HG03521 (cell line): ENCODE measurements around the gene SCRN2.

ENCODE experiments used
- ATAC-seq: cut with Tn5 transposase; IDR thresholded peaks from one replicate; pipeline ENCODE4 v1.9.1; 2021; ENCODE audit warnings: mild to moderate bottlenecking, moderate library complexity; ENCODE audit not compliant: unreplicated experiment

The SCRN2 gene

GRCh38 chr17:47808036-47808829, 32.8 kb downstream of the SCRN2 start:
- ATAC-seq: no peak

- ATAC-seq: no peak
Observed at GRCh38 chr17:47807421-47807820, 33.7 kb downstream of the SCRN2 start.

- ATAC-seq: no peak
Observed at GRCh38 chr17:47806913-47807255, 34.2 kb downstream of the SCRN2 start.

- ATAC-seq: no peak
Observed at GRCh38 chr17:47806026-47806912, 34.8 kb downstream of the SCRN2 start.

GRCh38 chr17:47804461-47804860, 36.6 kb downstream of the SCRN2 start:
- no peak for ATAC-seq

- ATAC-seq: no peak
Observed at GRCh38 chr17:47803751-47804150, 37.3 kb downstream of the SCRN2 start.

- no peak for ATAC-seq
Observed at GRCh38 chr17:47803201-47803600, 37.9 kb downstream of the SCRN2 start.

- no peak for ATAC-seq
Observed at GRCh38 chr17:47802341-47803022, 38.6 kb downstream of the SCRN2 start.

GRCh38 chr17:47801906-47802305, 39.2 kb downstream of the SCRN2 start:
- ATAC-seq: no peak

GRCh38 chr17:47801176-47801765, 39.8 kb downstream of the SCRN2 start:
- no peak for ATAC-seq

GRCh38 chr17:47800686-47801085, 40.4 kb downstream of the SCRN2 start:
- no peak for ATAC-seq

- no peak for ATAC-seq
Observed at GRCh38 chr17:47797797-47798196, 43.3 kb downstream of the SCRN2 start.

GRCh38 chr17:47792979-47793378, 48.1 kb downstream of the SCRN2 start:
- ATAC-seq: no peak

GRCh38 chr17:47792457-47792856, 48.6 kb downstream of the SCRN2 start:
- no peak for ATAC-seq

- ATAC-seq: no peak
Observed at GRCh38 chr17:47791025-47791424, 50.0 kb downstream of the SCRN2 start.

- ATAC-seq: no peak
Observed at GRCh38 chr17:47789611-47790561, 51.2 kb downstream of the SCRN2 start.
